ENCODE results near the gene PDS5A. TPM values are rescaled to one million over a fixed set of nuclear protein-coding genes. Genes with fewer than 3 reads are reported as not detected.
"Not testable (repeated sequence)": the region's sequence is repeated elsewhere in the genome, so short reads cannot be mapped to it uniquely, and the experiment has no call there.

PDS5A gene
- total and polyA plus RNA-seq, 7 donors = 14.2 to 34.0 (median 29.2) TPM

DNA sequence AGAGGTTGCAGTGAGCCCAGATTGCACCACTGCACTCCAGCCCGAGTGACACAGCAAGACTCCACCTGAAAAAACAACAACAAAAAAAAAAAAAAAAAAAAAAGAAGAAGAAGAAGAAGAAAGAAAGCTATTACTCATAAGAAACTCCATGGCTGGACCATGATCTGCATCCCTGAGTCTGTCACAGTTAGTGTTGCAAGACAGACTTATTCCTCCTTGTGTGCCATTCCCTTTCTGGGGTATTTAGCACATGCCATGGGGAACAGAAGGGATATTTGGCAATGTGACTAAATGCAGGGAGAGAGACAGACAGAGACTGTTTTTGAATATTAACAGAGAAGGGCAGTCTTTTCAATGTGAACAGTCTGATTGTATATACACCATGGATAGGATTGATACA lies 16.7 kb upstream of the PDS5A start:
- TF ChIP-seq CTCF (IDR thresholded peaks at IDR 0.05) = no peak
- ATAC-seq (no peak), DNase-seq (no peak)
- intact Hi-C loops (cut with DNase I) = no loop called here
- Histone ChIP-seq H3K4me1 (no peaks in the 10 kb centered on the region), H3K4me3 (no peak overlapping the region), H3K27ac (no peak overlapping the region), H3K9me3 (no peaks in the 10 kb centered on the region), H3K36me3 (ENCODE audit: insufficient read depth in 1 of 2, low read depth in 1 of 2) (no peaks in the 10 kb centered on the region), H3K27me3 (ENCODE audit: insufficient read depth in 3 of 3, low read length in 2 of 3) (no peaks in the 10 kb centered on the region)
- WGBS, 3 donors = 58 to 64% (median 60%) methylated on average over 1 of the region's 1 CpG

- H3K36me3 ChIP-seq (ENCODE audit: insufficient read depth in 1 of 2, low read depth in 1 of 2); H3K9me3 ChIP-seq; H3K27me3 ChIP-seq (ENCODE audit: insufficient read depth in 3 of 3, low read length in 2 of 3); ATAC-seq; H3K4me3 ChIP-seq; H3K27ac ChIP-seq; H3K4me1 ChIP-seq; intact Hi-C loops (cut with DNase I); DNase-seq: not testable (repeated sequence)
- WGBS, 3 donors = 84 to 85% (median 84%) methylated on average over 4 of the region's 4 CpGs
Measured at GRCh38 chr4:39989381-39989780, 11.7 kb upstream of the PDS5A start.

DNA sequence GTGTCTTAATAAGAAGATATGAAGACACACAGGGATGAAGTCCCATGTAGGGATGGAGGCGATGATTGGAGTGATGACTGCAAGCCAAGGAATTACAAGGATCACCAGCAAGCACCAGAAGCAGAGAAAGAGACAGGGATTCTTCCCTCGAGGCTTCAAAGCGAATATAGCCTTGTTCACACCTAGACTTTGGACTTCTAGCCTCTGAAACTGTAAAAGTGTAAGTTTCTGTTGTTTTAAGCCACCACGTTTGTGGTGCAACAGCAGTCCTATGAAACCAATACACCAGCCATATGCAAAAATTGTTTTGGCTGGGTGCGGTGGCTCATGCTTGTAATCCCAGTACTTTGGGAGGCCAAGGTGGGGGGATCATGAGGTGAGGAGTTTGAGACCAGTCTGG lies 9.8 kb upstream of the PDS5A start:
- WGBS, 3 donors = 69 to 75% (median 72%) methylated on average over 5 of the region's 5 CpGs
- H3K27ac ChIP-seq = no peak overlapping the region
- DNase-seq (no peak), ATAC-seq (no peak)
- no peaks in the 10 kb centered on the region for H3K9me3 ChIP-seq
- H3K4me3 ChIP-seq = no peak overlapping the region
- no peaks in the 10 kb centered on the region for H3K27me3 ChIP-seq (ENCODE audit: insufficient read depth in 3 of 3, low read length in 2 of 3)
- no peaks in the 10 kb centered on the region for H3K4me1 ChIP-seq
- H3K36me3 ChIP-seq (ENCODE audit: insufficient read depth in 1 of 2, low read depth in 1 of 2) = no peaks in the 10 kb centered on the region
- intact Hi-C loops (cut with DNase I) = no loop called here
- TF ChIP-seq CTCF (IDR thresholded peaks at IDR 0.05) = no peak

DNA sequence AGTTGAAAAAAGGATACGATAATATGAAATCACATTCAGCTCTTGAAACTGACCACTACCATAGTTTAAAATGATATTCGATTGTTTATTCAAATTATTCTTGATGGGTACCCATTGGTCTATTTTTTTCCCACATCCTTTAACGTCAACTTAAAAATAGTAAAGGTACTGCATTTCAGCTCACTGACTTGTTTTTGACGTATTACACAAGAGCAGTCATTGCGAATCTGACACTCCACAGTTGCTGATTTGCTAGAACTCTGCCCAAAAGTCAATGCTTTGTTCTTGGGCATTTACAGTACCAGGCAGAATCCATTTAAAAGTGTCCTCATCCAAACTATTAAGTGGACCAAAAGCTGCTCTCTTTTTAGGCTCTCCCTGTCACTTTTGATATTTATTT lies 1.2 kb upstream of the PDS5A start:
- ATAC-seq (no peak), DNase-seq (no peak)
- Histone ChIP-seq H3K9me3 (no peaks in the 10 kb centered on the region), H3K36me3 (ENCODE audit: insufficient read depth in 1 of 2, low read depth in 1 of 2) (peaks cover 3 to 24% of the 10 kb centered on the region in 2 donors), H3K27me3 (ENCODE audit: insufficient read depth in 3 of 3, low read length in 2 of 3) (no peaks in the 10 kb centered on the region), H3K27ac (no peak overlapping the region), H3K4me1 (peaks cover 18% of the 10 kb centered on the region), H3K4me3 (no peak overlapping the region)
- intact Hi-C loops (cut with DNase I) = loop anchor here (5.0 to 10.0 kb wide), 5 partner anchors 64 to 514 kb away; partner anchors contain the start of genes N4BP2 (in 1 of the 2) and SMIM14 (in 1 of the 2)
- 87 to 93% (median 90%) methylated on average over 5 of the region's 5 CpGs for WGBS, 3 donors
- no peak for TF ChIP-seq CTCF (IDR thresholded peaks at IDR 0.05)

GRCh38 chr4:39978378-39978775 lies 666 bp upstream of the PDS5A start:
- Histone ChIP-seq H3K9me3 (no peaks in the 10 kb centered on the region), H3K27ac (peak overlapping the region; percentile 84), H3K27me3 (ENCODE audit: insufficient read depth in 3 of 3, low read length in 2 of 3) (no peaks in the 10 kb centered on the region), H3K4me1 (peaks cover 18% of the 10 kb centered on the region), H3K36me3 (ENCODE audit: insufficient read depth in 1 of 2, low read depth in 1 of 2) (peaks cover 3 to 30% of the 10 kb centered on the region in 2 donors), H3K4me3 (peak overlapping the region; percentile 85)
- TF ChIP-seq CTCF (IDR thresholded peaks at IDR 0.05) = no peak
- intact Hi-C loops (cut with DNase I) = loop anchor here (5.0 to 10.0 kb wide), 5 partner anchors 64 to 514 kb away; partner anchors contain the start of genes N4BP2 (in 1 of the 2) and SMIM14 (in 1 of the 2)
- no peak for DNase-seq
- ATAC-seq = no peak
- WGBS, 3 donors = 14 to 24% (median 14%) methylated on average over 5 of the region's 5 CpGs
